ENCODE results near the gene EIF4E3.

The EIF4E3 gene

DNA sequence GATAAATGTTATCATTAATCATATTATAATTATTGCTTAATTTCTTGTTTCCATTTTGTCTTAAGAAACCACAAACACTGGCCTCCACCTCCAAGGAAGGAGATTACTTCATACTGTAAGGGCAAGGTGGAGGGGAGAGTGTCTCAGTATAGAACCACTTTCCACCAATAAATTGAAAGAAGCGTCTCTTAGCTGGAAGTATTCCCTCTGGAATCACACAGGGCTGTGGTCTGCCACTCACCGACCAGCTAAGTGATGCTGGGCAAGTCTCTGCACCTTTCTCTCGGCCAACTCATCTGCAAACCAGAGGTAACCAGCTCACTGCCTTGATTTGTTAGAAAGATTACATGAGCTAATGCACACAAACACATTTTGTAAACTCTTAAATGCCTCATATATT is 63.1 kb downstream of the EIF4E3 start:
- TF ChIP-seq SPI1 (IDR thresholded peaks at IDR 0.05; ENCODE audit: borderline replicate concordance, low read depth), result no peak
- no peak for TF ChIP-seq REST (IDR thresholded peaks at IDR 0.05; ENCODE audit: insufficient replicate concordance, low read depth)
- TF ChIP-seq GABPA (IDR thresholded peaks at IDR 0.05; ENCODE audit: low read depth), result no peak
- TF ChIP-seq, protein P1, sequence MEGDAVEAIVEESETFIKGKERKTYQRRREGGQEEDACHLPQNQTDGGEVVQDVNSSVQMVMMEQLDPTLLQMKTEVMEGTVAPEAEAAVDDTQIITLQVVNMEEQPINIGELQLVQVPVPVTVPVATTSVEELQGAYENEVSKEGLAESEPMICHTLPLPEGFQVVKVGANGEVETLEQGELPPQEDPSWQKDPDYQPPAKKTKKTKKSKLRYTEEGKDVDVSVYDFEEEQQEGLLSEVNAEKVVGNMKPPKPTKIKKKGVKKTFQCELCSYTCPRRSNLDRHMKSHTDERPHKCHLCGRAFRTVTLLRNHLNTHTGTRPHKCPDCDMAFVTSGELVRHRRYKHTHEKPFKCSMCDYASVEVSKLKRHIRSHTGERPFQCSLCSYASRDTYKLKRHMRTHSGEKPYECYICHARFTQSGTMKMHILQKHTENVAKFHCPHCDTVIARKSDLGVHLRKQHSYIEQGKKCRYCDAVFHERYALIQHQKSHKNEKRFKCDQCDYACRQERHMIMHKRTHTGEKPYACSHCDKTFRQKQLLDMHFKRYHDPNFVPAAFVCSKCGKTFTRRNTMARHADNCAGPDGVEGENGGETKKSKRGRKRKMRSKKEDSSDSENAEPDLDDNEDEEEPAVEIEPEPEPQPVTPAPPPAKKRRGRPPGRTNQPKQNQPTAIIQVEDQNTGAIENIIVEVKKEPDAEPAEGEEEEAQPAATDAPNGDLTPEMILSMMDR (IDR thresholded peaks at IDR 0.05; ENCODE audit: insufficient read depth, low read length), result no peak
- TF ChIP-seq POLR2AphosphoS5 (IDR thresholded peaks at IDR 0.05; ENCODE audit: low read depth), result no peak
- Histone ChIP-seq H3K27ac (replicated peaks) (no peak overlapping the region), H3K27me3 (ENCODE audit: insufficient read depth, poor library complexity, severe bottlenecking) (no peaks in the 10 kb centered on the region), H3K4me3 (replicated peaks; ENCODE audit: insufficient read depth, low read length) (no peak overlapping the region)
- no peak for DNase-seq (ENCODE audit: low read depth in 1 of 2, low spot score in 1 of 2)

DNA sequence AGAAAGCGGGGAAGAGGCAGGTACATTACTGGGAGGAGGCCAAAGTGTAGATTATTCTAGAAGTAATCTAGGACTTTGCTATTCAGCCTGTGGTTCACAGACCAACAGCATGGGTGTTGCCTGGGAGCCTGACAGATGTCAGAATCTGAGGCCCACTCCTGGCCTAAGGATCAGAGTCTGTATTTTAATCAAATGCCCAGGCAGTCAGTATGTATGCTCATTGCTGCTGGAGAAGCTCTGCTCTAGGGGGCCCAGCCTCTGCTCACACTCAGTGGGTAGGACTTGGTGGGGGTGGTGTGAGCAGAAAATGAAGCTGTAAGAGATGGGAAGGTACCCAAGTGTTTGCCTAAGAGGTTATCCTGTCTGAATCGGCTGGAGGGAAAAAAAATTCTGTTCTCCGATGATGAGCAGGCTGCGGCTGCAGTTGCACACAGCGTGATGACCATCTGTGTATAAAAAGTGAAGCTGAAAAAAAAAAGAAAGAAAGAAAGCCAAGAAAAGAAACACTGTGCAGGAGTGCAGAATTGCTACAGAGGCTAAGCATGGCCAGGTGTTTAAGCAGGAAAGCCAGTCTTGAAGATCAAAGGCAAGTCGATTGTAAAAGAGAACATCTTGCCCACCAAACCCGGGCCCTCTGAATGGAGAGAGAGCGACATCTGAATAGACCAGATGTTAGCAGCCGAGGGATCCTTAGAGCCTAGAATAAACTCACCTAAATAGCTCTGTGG is 65.2 kb downstream of the EIF4E3 start:
- TF ChIP-seq SPI1 (IDR thresholded peaks at IDR 0.05; ENCODE audit: borderline replicate concordance, low read depth) (no peak), REST (IDR thresholded peaks at IDR 0.05; ENCODE audit: insufficient replicate concordance, low read depth) (no peak), GABPA (IDR thresholded peaks at IDR 0.05; ENCODE audit: low read depth) (no peak), POLR2AphosphoS5 (IDR thresholded peaks at IDR 0.05; ENCODE audit: low read depth) (no peak)
- TF ChIP-seq, protein P1 (IDR thresholded peaks at IDR 0.05; ENCODE audit: insufficient read depth, low read length), result no peak

GRCh38 chr3:71657831-71658530 is 67.2 kb downstream of the EIF4E3 start:
- no peak overlapping the region for H3K27ac ChIP-seq (replicated peaks)
- no peak overlapping the region for H3K4me3 ChIP-seq (replicated peaks; ENCODE audit: insufficient read depth, low read length)
- no peaks in the 10 kb centered on the region for H3K27me3 ChIP-seq (ENCODE audit: insufficient read depth, poor library complexity, severe bottlenecking)
- DNase-seq (ENCODE audit: low read depth in 1 of 2, low spot score in 1 of 2), result no peak
- TF ChIP-seq, protein P1 (IDR thresholded peaks at IDR 0.05; ENCODE audit: insufficient read depth, low read length), result no peak
- TF ChIP-seq POLR2AphosphoS5 (IDR thresholded peaks at IDR 0.05; ENCODE audit: low read depth) (no peak), REST (IDR thresholded peaks at IDR 0.05; ENCODE audit: insufficient replicate concordance, low read depth) (no peak), GABPA (IDR thresholded peaks at IDR 0.05; ENCODE audit: low read depth) (no peak), SPI1 (IDR thresholded peaks at IDR 0.05; ENCODE audit: borderline replicate concordance, low read depth) (no peak)

More for the DNA sequence above, 65.2 kb downstream of the EIF4E3 start:
- Histone ChIP-seq H3K27me3 (ENCODE audit: insufficient read depth, poor library complexity, severe bottlenecking) (no peaks in the 10 kb centered on the region), H3K27ac (replicated peaks) (no peak overlapping the region), H3K4me3 (replicated peaks; ENCODE audit: insufficient read depth, low read length) (no peak overlapping the region)
- no peak for DNase-seq (ENCODE audit: low read depth in 1 of 2, low spot score in 1 of 2)
